T-helper 17 cell (primary cell): ENCODE data around the gene YPEL3. TPM values are rescaled to one million over a fixed set of nuclear protein-coding genes. Genes with fewer than 3 reads are reported as not detected.

ENCODE experiments used
- ATAC-seq: fragments of 150-1000 bp; cut with Tn5 transposase; 2 replicates; pipeline ENCODE4 v1.10.0; 2021; ENCODE audit warnings: mild to moderate bottlenecking, moderate library complexity
- DNase-seq, 3 donors: peaks; one replicate each; pipeline versions ENCODE4 v3.0.0 to v3.0.0-alpha.2; 2020 to 2021
- H3K9me3 ChIP-seq: one replicate; pipeline ENCODE4 v1.7.0; 2013; ENCODE audit warnings: low read length, mild to moderate bottlenecking; ENCODE audit not compliant: control insufficient read depth, poor library complexity, severe bottlenecking
- H3K27ac Mint-ChIP-seq: one replicate; pipeline ENCODE4 v1.8.0; 2022; ENCODE audit warnings: mild to moderate bottlenecking, moderate library complexity, mixed read lengths
- H3K27me3 Mint-ChIP-seq: one replicate; pipeline ENCODE4 v1.8.0; 2022; ENCODE audit warnings: mixed read lengths
- H3K36me3 Mint-ChIP-seq: one replicate; pipeline ENCODE4 v1.8.0; 2022; ENCODE audit warnings: low read depth, mixed read lengths
- H3K4me1 Mint-ChIP-seq: one replicate; pipeline ENCODE4 v1.8.0; 2022; ENCODE audit warnings: mild to moderate bottlenecking, mixed read lengths
- H3K4me3 Mint-ChIP-seq: one replicate; pipeline ENCODE4 v1.8.0; 2022; ENCODE audit warnings: mild to moderate bottlenecking, moderate library complexity, mixed read lengths
- total RNA-seq, 4 donors: library from RNA in 2 of 4; stranded (reverse) in 2 of 4; gene quantifications; one replicate each; pipeline ENCODE4 v1.2.3 and lab custom pipeline; 2022 to 2026

Gene YPEL3
- total RNA-seq, 2 donors from 2014 or later: 94.9 to 131 TPM

- Mint-ChIP-seq H3K27ac (peak within 1 kb of the TSS; percentile 92), H3K4me3 (peak within 1 kb of the TSS; percentile 90), H3K4me1 (peaks cover 32% of the 10 kb centered on the region), H3K36me3 (peaks cover 4% of the 10 kb centered on the region), H3K27me3 (no peaks in the 10 kb centered on the region)
- no peaks in the 10 kb centered on the region for H3K9me3 ChIP-seq
- DNase-seq: peak; percentile 88 to 94 (median 93)
- ATAC-seq: peak; percentile 86
Observed at GRCh38 chr16:30091474-30092372, 4.3 kb downstream of the YPEL3 start, which contains the start of gene TBX6. TBX6 (minus strand) TSS chr16:30091924; CDS start chr16:30091193, 731 bp downstream.

GRCh38 chr16:30090610-30091331 is 5.2 kb downstream of the YPEL3 start:
- Mint-ChIP-seq H3K27me3 (no peaks in the 10 kb centered on the region), H3K36me3 (peaks cover 4% of the 10 kb centered on the region), H3K4me3 (peak overlapping the region; percentile 43), H3K4me1 (peaks cover 32% of the 10 kb centered on the region), H3K27ac (no peak overlapping the region)
- DNase-seq (no peak), ATAC-seq (no peak)
- no peaks in the 10 kb centered on the region for H3K9me3 ChIP-seq

- Mint-ChIP-seq H3K27me3 (no peaks in the 10 kb centered on the region), H3K4me1 (peaks cover 25% of the 10 kb centered on the region), H3K4me3 (no peak overlapping the region), H3K27ac (no peak overlapping the region), H3K36me3 (peaks cover 2% of the 10 kb centered on the region)
- no peak for ATAC-seq
- H3K9me3 ChIP-seq: no peaks in the 10 kb centered on the region
- DNase-seq: no peak
Observed at GRCh38 chr16:30088832-30089624, 7.0 kb downstream of the YPEL3 start.

GRCh38 chr16:30088237-30088831 is 7.7 kb downstream of the YPEL3 start:
- H3K27me3 Mint-ChIP-seq: no peaks in the 10 kb centered on the region
- H3K36me3 Mint-ChIP-seq: peaks cover 3% of the 10 kb centered on the region
- H3K27ac Mint-ChIP-seq: peak overlapping the region; percentile 39
- H3K4me3 Mint-ChIP-seq: no peak overlapping the region
- DNase-seq (no peak), ATAC-seq (no peak)
- peaks cover 25% of the 10 kb centered on the region for H3K4me1 Mint-ChIP-seq
- H3K9me3 ChIP-seq: no peaks in the 10 kb centered on the region

GRCh38 chr16:30087181-30087898 is 8.7 kb downstream of the YPEL3 start:
- DNase-seq: no peak
- H3K4me1 Mint-ChIP-seq: peaks cover 23% of the 10 kb centered on the region
- peak overlapping the region; percentile 32 for H3K27ac Mint-ChIP-seq
- H3K4me3 Mint-ChIP-seq: no peak overlapping the region
- no peaks in the 10 kb centered on the region for H3K9me3 ChIP-seq
- no peak for ATAC-seq
- peaks cover 6% of the 10 kb centered on the region for H3K36me3 Mint-ChIP-seq
- no peaks in the 10 kb centered on the region for H3K27me3 Mint-ChIP-seq

- ATAC-seq (no peak), DNase-seq (no peak)
- Mint-ChIP-seq H3K27me3 (no peaks in the 10 kb centered on the region), H3K36me3 (peaks cover 9% of the 10 kb centered on the region), H3K4me1 (peaks cover 17% of the 10 kb centered on the region), H3K4me3 (no peak overlapping the region), H3K27ac (peak overlapping the region; percentile 32)
- no peaks in the 10 kb centered on the region for H3K9me3 ChIP-seq
Observed at GRCh38 chr16:30086291-30087140, 9.5 kb downstream of the YPEL3 start.

GRCh38 chr16:30085820-30086219 is 10.2 kb downstream of the YPEL3 start:
- no peaks in the 10 kb centered on the region for H3K9me3 ChIP-seq
- Mint-ChIP-seq H3K4me3 (no peak overlapping the region), H3K36me3 (peaks cover 9% of the 10 kb centered on the region), H3K27ac (no peak overlapping the region), H3K4me1 (peaks cover 17% of the 10 kb centered on the region), H3K27me3 (no peaks in the 10 kb centered on the region)
- DNase-seq (no peak), ATAC-seq (no peak)

GRCh38 chr16:30085247-30085646 is 10.8 kb downstream of the YPEL3 start:
- Mint-ChIP-seq H3K27ac (no peak overlapping the region), H3K36me3 (peaks cover 9% of the 10 kb centered on the region), H3K4me3 (no peak overlapping the region), H3K4me1 (peaks cover 17% of the 10 kb centered on the region), H3K27me3 (no peaks in the 10 kb centered on the region)
- ATAC-seq (no peak), DNase-seq (no peak)
- H3K9me3 ChIP-seq: no peaks in the 10 kb centered on the region

GRCh38 chr16:30084816-30085159 is 11.2 kb downstream of the YPEL3 start:
- Mint-ChIP-seq H3K27ac (no peak overlapping the region), H3K4me1 (peaks cover 14% of the 10 kb centered on the region), H3K36me3 (peaks cover 9% of the 10 kb centered on the region), H3K27me3 (no peaks in the 10 kb centered on the region), H3K4me3 (no peak overlapping the region)
- H3K9me3 ChIP-seq: no peaks in the 10 kb centered on the region
- DNase-seq: no peak
- no peak for ATAC-seq

GRCh38 chr16:30084096-30084815 is 11.8 kb downstream of the YPEL3 start:
- Mint-ChIP-seq H3K27me3 (no peaks in the 10 kb centered on the region), H3K4me1 (peaks cover 17% of the 10 kb centered on the region), H3K36me3 (peaks cover 9% of the 10 kb centered on the region), H3K27ac (no peak overlapping the region), H3K4me3 (no peak overlapping the region)
- DNase-seq: no peak
- no peak for ATAC-seq
- H3K9me3 ChIP-seq: no peaks in the 10 kb centered on the region
